HL-60/S4 treated with phorbol 12-myristate 13-acetate at 8.2 ng/mL for 4 days and 3 days (cell line): ENCODE data around the gene UBALD1.
"Not testable (repeated sequence)": the region's sequence is repeated elsewhere in the genome, so short reads cannot be mapped to it uniquely, and the experiment has no call there.

Experiments
- in situ Hi-C: fragments of 300-500 bp; cut with MboI; formaldehyde crosslinking; loops from 2 replicates; pipeline ENCODE4 v1.15.0; 2022; ENCODE audit warnings: low sequenced_read_pairs

UBALD1 gene

GRCh38 chr16:4599037-4599436 is 15.7 kb downstream of the UBALD1 start:
- in situ Hi-C loops = no loop called here

- in situ Hi-C loops = no loop called here
Observed at GRCh38 chr16:4597174-4597573, 17.5 kb downstream of the UBALD1 start.

- in situ Hi-C loops = no loop called here
Observed at GRCh38 chr16:4594433-4595410, 20.0 kb downstream of the UBALD1 start.

- in situ Hi-C loops = no loop called here
Observed at GRCh38 chr16:4593086-4593485, 21.6 kb downstream of the UBALD1 start.

- in situ Hi-C loops = no loop called here
Observed at GRCh38 chr16:4591706-4592470, 22.8 kb downstream of the UBALD1 start.

- in situ Hi-C loops = no loop called here
Observed at GRCh38 chr16:4591191-4591590, 23.5 kb downstream of the UBALD1 start.

- in situ Hi-C loops = no loop called here
Observed at GRCh38 chr16:4588961-4589360, 25.7 kb downstream of the UBALD1 start.

- in situ Hi-C loops = no loop called here
Observed at GRCh38 chr16:4588386-4588785, 26.3 kb downstream of the UBALD1 start.

GRCh38 chr16:4586291-4586690 is 28.4 kb downstream of the UBALD1 start:
- in situ Hi-C loops = no loop called here

- in situ Hi-C loops = no loop called here
Observed at GRCh38 chr16:4583906-4584305, 30.8 kb downstream of the UBALD1 start.

GRCh38 chr16:4580250-4580649 is 34.4 kb downstream of the UBALD1 start:
- in situ Hi-C loops = no loop called here

GRCh38 chr16:4578961-4579530 is 35.6 kb downstream of the UBALD1 start:
- in situ Hi-C loops = no loop called here

- in situ Hi-C loops = no loop called here
Observed at GRCh38 chr16:4576008-4576407, 38.7 kb downstream of the UBALD1 start.

GRCh38 chr16:4574919-4575705 is 39.6 kb downstream of the UBALD1 start:
- in situ Hi-C loops = no loop called here

- in situ Hi-C loops = not testable (repeated sequence)
Observed at GRCh38 chr16:4573926-4574325, 40.8 kb downstream of the UBALD1 start.

GRCh38 chr16:4572715-4573114 is 42.0 kb downstream of the UBALD1 start:
- in situ Hi-C loops = no loop called here

- in situ Hi-C loops = no loop called here
Observed at GRCh38 chr16:4570688-4571321, 43.9 kb downstream of the UBALD1 start.

- in situ Hi-C loops = no loop called here
Observed at GRCh38 chr16:4570086-4570485, 44.6 kb downstream of the UBALD1 start.

GRCh38 chr16:4566144-4566543 is 48.5 kb downstream of the UBALD1 start:
- in situ Hi-C loops = no loop called here

GRCh38 chr16:4564661-4565267 is 49.9 kb downstream of the UBALD1 start:
- in situ Hi-C loops = no loop called here
